SK-N-SH treated with all-trans-retinoic acid at 6 μM for 48 hours (cell line): ENCODE measurements around the gene RASAL1.

Source experiments
- ATAC-seq: fragments of 200-7000 bp; cut with Tn5 transposase; 3 replicates; pipeline ENCODE4 v1.9.1; 2020; ENCODE audit warnings: mild to moderate bottlenecking, moderate library complexity
- ARNTL ChIP-seq: fragments of 450-650 bp; formaldehyde crosslinking; IDR thresholded peaks from 2 replicates; pipeline ENCODE4 v1.5.0; 2020; ENCODE audit warnings: low read depth, mild to moderate bottlenecking, moderate library complexity, borderline replicate concordance
- CREB5 ChIP-seq: fragments of 250-450 bp; sonication (Bioruptor Pico); IDR thresholded peaks from 2 replicates; pipeline ENCODE4 v1.5.1; 2020; ENCODE audit warnings: low read depth, mild to moderate bottlenecking, moderate library complexity
- CSDC2 ChIP-seq: fragments of 250-450 bp; sonication (Bioruptor Pico); IDR thresholded peaks from 2 replicates; pipeline ENCODE4 v1.5.0; 2020; ENCODE audit warnings: mild to moderate bottlenecking, moderate library complexity
- CSRNP3 ChIP-seq: fragments of 250-450 bp; sonication (Bioruptor Pico); IDR thresholded peaks from 2 replicates; pipeline ENCODE4 v1.5.1; 2021; ENCODE audit warnings: mild to moderate bottlenecking, moderate library complexity
- ISL1 ChIP-seq: fragments of 250-450 bp; sonication (Bioruptor Pico); IDR thresholded peaks from 2 replicates; pipeline ENCODE4 v2.1.2; 2022; ENCODE audit warnings: mild to moderate bottlenecking, moderate library complexity
- OSR1 ChIP-seq: fragments of 250-450 bp; sonication (Bioruptor Pico); IDR thresholded peaks from 2 replicates; pipeline ENCODE4 v1.8.0; 2022; ENCODE audit warnings: moderate library complexity, mild to moderate bottlenecking, inconsistent platforms
- PATZ1 ChIP-seq: fragments of 250-450 bp; sonication (Bioruptor Pico); IDR thresholded peaks from 2 replicates; pipeline ENCODE4 v1.8.0; 2020; ENCODE audit warnings: mild to moderate bottlenecking, moderate library complexity, borderline replicate concordance
- POU6F1 ChIP-seq: fragments of 250-450 bp; sonication (Bioruptor Pico); IDR thresholded peaks from 2 replicates; pipeline ENCODE4 v1.8.0; 2021; ENCODE audit warnings: low read depth, mild to moderate bottlenecking, moderate library complexity, borderline replicate concordance
- PPARA ChIP-seq: fragments of 250-450 bp; sonication (Bioruptor Pico); IDR thresholded peaks from 2 replicates; pipeline ENCODE4 v1.5.0; 2020; ENCODE audit warnings: mild to moderate bottlenecking, borderline replicate concordance
- RARB ChIP-seq: fragments of 250-450 bp; sonication (Bioruptor Pico); IDR thresholded peaks from 2 replicates; pipeline ENCODE4 v1.8.0; 2021; ENCODE audit warnings: mild to moderate bottlenecking, moderate library complexity
- SNAI2 ChIP-seq: fragments of 250-450 bp; sonication (Bioruptor Pico); IDR thresholded peaks from 2 replicates; pipeline ENCODE4 v1.5.0; 2020; ENCODE audit warnings: mild to moderate bottlenecking, moderate library complexity
- TCF4 ChIP-seq: fragments of 250-450 bp; sonication (Bioruptor Pico); IDR thresholded peaks from 2 replicates; pipeline ENCODE4 v1.8.0; 2021; ENCODE audit warnings: mild to moderate bottlenecking, moderate library complexity, borderline replicate concordance
- TOX ChIP-seq: fragments of 250-450 bp; sonication (Bioruptor Pico); IDR thresholded peaks from 2 replicates; pipeline ENCODE4 v1.8.0; 2021; ENCODE audit warnings: mild to moderate bottlenecking, moderate library complexity, borderline replicate concordance
- ZC3H10 ChIP-seq: fragments of 250-450 bp; sonication (Bioruptor Pico); IDR thresholded peaks from 2 replicates; pipeline ENCODE4 v1.5.1; 2021; ENCODE audit warnings: mild to moderate bottlenecking, moderate library complexity
- ZFP3 ChIP-seq: fragments of 250-450 bp; sonication (Bioruptor Pico); IDR thresholded peaks from 2 replicates; pipeline ENCODE4 v1.5.0; 2020; ENCODE audit warnings: mild to moderate bottlenecking, moderate library complexity
- ZFP30 ChIP-seq: fragments of 450-650 bp; formaldehyde crosslinking; IDR thresholded peaks from 2 replicates; pipeline ENCODE4 v1.5.0; 2022; ENCODE audit warnings: mild to moderate bottlenecking, moderate library complexity
- ZNF70 ChIP-seq: fragments of 450-650 bp; formaldehyde crosslinking; IDR thresholded peaks from 2 replicates; pipeline ENCODE4 v1.5.0; 2020; ENCODE audit warnings: mild to moderate bottlenecking, moderate library complexity
- ZNF8 ChIP-seq: fragments of 450-650 bp; formaldehyde crosslinking; IDR thresholded peaks from 2 replicates; pipeline ENCODE4 v1.5.0; 2020; ENCODE audit warnings: mild to moderate bottlenecking, moderate library complexity

The RASAL1 gene

GRCh38 chr12:113093409-113094101 lies 42.0 kb downstream of the RASAL1 start:
- ATAC-seq, result no peak
- TF ChIP-seq ARNTL (no peak), TOX (CRISPR knock-in tag) (no peak), CSRNP3 (CRISPR knock-in tag) (no peak), ZC3H10 (no peak), ZFP30 (CRISPR knock-in tag) (no peak)

GRCh38 chr12:113092607-113093408 lies 42.8 kb downstream of the RASAL1 start:
- ATAC-seq, result no peak

More at GRCh38 chr12:113092607-113093408, 42.8 kb downstream of the RASAL1 start:
- TF ChIP-seq RARB, result no peak
- TF ChIP-seq TOX (CRISPR knock-in tag), result no peak
- TF ChIP-seq CSRNP3 (CRISPR knock-in tag), result no peak
- TF ChIP-seq POU6F1, result no peak
- TF ChIP-seq PATZ1 (CRISPR knock-in tag), result no peak
- no peak for TF ChIP-seq OSR1 (CRISPR knock-in tag)
- TF ChIP-seq PPARA (CRISPR knock-in tag), result no peak
- TF ChIP-seq ZNF8 (CRISPR knock-in tag), result no peak
- no peak for TF ChIP-seq CREB5 (CRISPR knock-in tag)
- no peak for TF ChIP-seq ISL1 (CRISPR knock-in tag)
- TF ChIP-seq CSDC2 (CRISPR knock-in tag), result no peak
- TF ChIP-seq ZFP30 (CRISPR knock-in tag), result no peak
- TF ChIP-seq ZFP3 (CRISPR knock-in tag), result no peak
- no peak for TF ChIP-seq TCF4 (CRISPR knock-in tag)
- TF ChIP-seq ZNF70 (CRISPR knock-in tag), result no peak
- no peak for TF ChIP-seq SNAI2 (CRISPR knock-in tag)
